ENCODE measurements around the gene CITED2. TPM values are rescaled to one million over a fixed set of nuclear protein-coding genes. Genes with fewer than 3 reads are reported as not detected.
A peak's percentile ranks its signal among the peaks of the same experiment; 100 is the strongest.

The CITED2 gene
- total RNA-seq, 3 donors from 2014 or later (not counting 1 experiment from before 2014, with no cell fraction given): 89.8 to 152 (median 112) TPM

GRCh38 chr6:139330306-139330705 is 44.1 kb downstream of the CITED2 start:
- no peak overlapping the region for H3K4me3 ChIP-seq (ENCODE audit: low read length)
- H3K27me3 Mint-ChIP-seq (ENCODE audit: low read depth in 2 of 2): no peaks in the 10 kb centered on the region
- no peaks in the 10 kb centered on the region for H3K9me3 ChIP-seq (ENCODE audit: control insufficient read depth, insufficient read depth, low read length)
- H3K4me1 Mint-ChIP-seq: peaks cover 12% of the 10 kb centered on the region in 2 donors
- no peak overlapping the region for H3K27ac Mint-ChIP-seq
- no peaks in the 10 kb centered on the region for H3K36me3 Mint-ChIP-seq
- H3K27ac ChIP-seq (ENCODE audit: low read length): no peak overlapping the region
- H3K4me1 ChIP-seq (ENCODE audit: control insufficient read depth, insufficient read depth, low read length): peaks cover 5% of the 10 kb centered on the region
- H3K27me3 ChIP-seq (ENCODE audit: control insufficient read depth, insufficient read depth, low read length): no peaks in the 10 kb centered on the region
- DNase-seq: no peak
- no peaks in the 10 kb centered on the region for H3K9me3 Mint-ChIP-seq
- 96% methylated on average over 4 of the region's 5 CpGs for whole genome bisulfite sequencing (ENCODE audit: insufficient coverage)
- no peaks in the 10 kb centered on the region for H3K36me3 ChIP-seq (ENCODE audit: control insufficient read depth, insufficient read depth, low read length)
- TF ChIP-seq CTCF (IDR thresholded peaks at IDR 0.05): no peak
- ATAC-seq: no peak
- no peak overlapping the region for H3K4me3 Mint-ChIP-seq
- intact Hi-C loops (cut with micrococcal nuclease): no loop called here

- no peak for DNase-seq
- no peak for ATAC-seq
- Histone ChIP-seq H3K4me1 (ENCODE audit: control insufficient read depth, insufficient read depth, low read length) (peaks cover 13% of the 10 kb centered on the region), H3K4me3 (ENCODE audit: low read length) (no peak overlapping the region), H3K36me3 (ENCODE audit: control insufficient read depth, insufficient read depth, low read length) (no peaks in the 10 kb centered on the region), H3K27ac (ENCODE audit: low read length) (no peak overlapping the region), H3K9me3 (ENCODE audit: control insufficient read depth, insufficient read depth, low read length) (no peaks in the 10 kb centered on the region), H3K27me3 (ENCODE audit: control insufficient read depth, insufficient read depth, low read length) (no peaks in the 10 kb centered on the region)
- Mint-ChIP-seq H3K4me3 (no peak overlapping the region), H3K9me3 (no peaks in the 10 kb centered on the region), H3K27me3 (ENCODE audit: low read depth in 2 of 2) (no peaks in the 10 kb centered on the region), H3K4me1 (peaks cover 15 to 18% of the 10 kb centered on the region in 2 donors), H3K36me3 (no peaks in the 10 kb centered on the region), H3K27ac (no peak overlapping the region)
- WGBS (ENCODE audit: insufficient coverage): 95% methylated on average over 1 of the region's 3 CpGs
- no peak for TF ChIP-seq CTCF (IDR thresholded peaks at IDR 0.05)
- intact Hi-C loops (cut with micrococcal nuclease): no loop called here
These were observed 45.2 kb downstream of the CITED2 start for GRCh38 chr6:139329224-139329623.

GRCh38 chr6:139327038-139327437 is 47.4 kb downstream of the CITED2 start:
- no peaks in the 10 kb centered on the region for H3K9me3 ChIP-seq (ENCODE audit: control insufficient read depth, insufficient read depth, low read length)
- H3K36me3 ChIP-seq (ENCODE audit: control insufficient read depth, insufficient read depth, low read length): no peaks in the 10 kb centered on the region
- no peak for DNase-seq
- H3K27me3 ChIP-seq (ENCODE audit: control insufficient read depth, insufficient read depth, low read length): no peaks in the 10 kb centered on the region
- no peak overlapping the region for H3K4me3 Mint-ChIP-seq
- H3K4me3 ChIP-seq (ENCODE audit: low read length): no peak overlapping the region
- no peaks in the 10 kb centered on the region for H3K36me3 Mint-ChIP-seq
- H3K27me3 Mint-ChIP-seq (ENCODE audit: low read depth in 2 of 2): no peaks in the 10 kb centered on the region
- H3K27ac ChIP-seq (ENCODE audit: low read length): no peak overlapping the region
- intact Hi-C loops (cut with micrococcal nuclease): no loop called here
- no peak for TF ChIP-seq CTCF (IDR thresholded peaks at IDR 0.05)
- peaks cover 34 to 39% of the 10 kb centered on the region in 2 donors for H3K4me1 Mint-ChIP-seq
- ATAC-seq: no peak
- WGBS (ENCODE audit: insufficient coverage): 86% methylated on average over 5 of the region's 5 CpGs
- no peaks in the 10 kb centered on the region for H3K9me3 Mint-ChIP-seq
- H3K27ac Mint-ChIP-seq: peak overlapping the region; percentile 7 to 66
- H3K4me1 ChIP-seq (ENCODE audit: control insufficient read depth, insufficient read depth, low read length): peaks cover 29% of the 10 kb centered on the region

- WGBS (ENCODE audit: insufficient coverage): 0% methylated on average over 1 of the region's 1 CpG
- ATAC-seq (no peak), DNase-seq (peak in 1 of 2 donors; percentile 11)
- intact Hi-C loops (cut with micrococcal nuclease): loop anchor here (2.0 kb wide), 1 partner anchor 49 kb away; the partner anchor contains the start of gene CITED2
- peak overlapping the region; percentile 98 for H3K27ac Mint-ChIP-seq
- no peaks in the 10 kb centered on the region for H3K27me3 Mint-ChIP-seq (ENCODE audit: low read depth in 2 of 2)
- Histone ChIP-seq H3K9me3 (ENCODE audit: control insufficient read depth, insufficient read depth, low read length) (no peaks in the 10 kb centered on the region), H3K4me3 (ENCODE audit: low read length) (no peak overlapping the region), H3K36me3 (ENCODE audit: control insufficient read depth, insufficient read depth, low read length) (no peaks in the 10 kb centered on the region), H3K4me1 (ENCODE audit: control insufficient read depth, insufficient read depth, low read length) (peaks cover 29% of the 10 kb centered on the region), H3K27ac (ENCODE audit: low read length) (peak overlapping the region; percentile 59), H3K27me3 (ENCODE audit: control insufficient read depth, insufficient read depth, low read length) (no peaks in the 10 kb centered on the region)
- H3K4me3 Mint-ChIP-seq: peak overlapping the region; percentile 68
- peaks cover 36 to 39% of the 10 kb centered on the region in 2 donors for H3K4me1 Mint-ChIP-seq
- H3K36me3 Mint-ChIP-seq: no peaks in the 10 kb centered on the region
- no peak for TF ChIP-seq CTCF (IDR thresholded peaks at IDR 0.05)
- H3K9me3 Mint-ChIP-seq: no peaks in the 10 kb centered on the region
These were observed 48.8 kb downstream of the CITED2 start for GRCh38 chr6:139325686-139326085.
